Keratinocyte (primary cell): ENCODE results near the gene PDE8A. TPM values are rescaled to one million over a fixed set of nuclear protein-coding genes. Genes with fewer than 3 reads are reported as not detected.

Experiments used
- DNase-seq: peaks from one replicate; pipeline ENCODE4 v3.0.0-alpha.2; 2011; ENCODE audit warnings: low read depth, missing footprints, low spot score
- FAIRE-seq: peaks from 2 replicates; lab custom pipeline; 2011; peaks lifted over from hg19 to GRCh38; lab: Jason Lieb, UNC
- H2AFZ ChIP-seq: 2 replicates; pipeline ENCODE4 v1.6.0; 2012; ENCODE audit warnings: low read length, control low read depth, inconsistent platforms; ENCODE audit not compliant: control insufficient read depth
- H3K27ac ChIP-seq: 2 replicates; pipeline ENCODE4 v1.5.1; 2011; ENCODE audit warnings: low read length; ENCODE audit not compliant: control insufficient read depth, insufficient read depth
- H3K27me3 ChIP-seq: 3 replicates; pipeline ENCODE4 v1.6.0; 2011; ENCODE audit warnings: low read length; ENCODE audit not compliant: control insufficient read depth, insufficient read depth; ENCODE audit errors: extremely low read depth
- H3K36me3 ChIP-seq, 2 experiments: 2 replicates in 1 of 2; 3 replicates in 1 of 2; pipeline ENCODE4 v1.5.1; 2011; ENCODE audit warnings: low read length in 2 of 2, mild to moderate bottlenecking in 1 of 2; ENCODE audit not compliant: control insufficient read depth in 2 of 2, insufficient read depth in 2 of 2; ENCODE audit errors: extremely low read depth in 1 of 2
- H3K4me1 ChIP-seq: 3 replicates; pipeline ENCODE4 v1.5.1; 2011; ENCODE audit warnings: low read length; ENCODE audit not compliant: control insufficient read depth, insufficient read depth; ENCODE audit errors: extremely low read depth
- H3K4me2 ChIP-seq: 3 replicates; pipeline ENCODE4 v1.6.0; 2011; ENCODE audit warnings: low read depth, low read length; ENCODE audit not compliant: control insufficient read depth, insufficient read depth; ENCODE audit errors: extremely low read depth
- H3K4me3 ChIP-seq, 3 experiments: fragments of 200-600 bp in 1 of 3; sonication (generic) in 1 of 3; 2 replicates in 2 of 3; 3 replicates in 1 of 3; pipeline ENCODE4 v1.5.1; 2011 to 2016; ENCODE audit warnings: low read length in 3 of 3, mild to moderate bottlenecking in 3 of 3, control low read depth in 2 of 3, inconsistent platforms in 1 of 3, low read depth in 1 of 3, mixed read lengths in 1 of 3, mixed run types in 1 of 3, moderate library complexity in 1 of 3; ENCODE audit not compliant: control insufficient read depth in 2 of 3, insufficient read depth in 2 of 3; ENCODE audit errors: extremely low read depth in 1 of 3
- H3K79me2 ChIP-seq: 2 replicates; pipeline ENCODE4 v1.6.0; 2012; ENCODE audit warnings: low read length; ENCODE audit not compliant: control insufficient read depth, insufficient read depth
- H3K9ac ChIP-seq: 3 replicates; pipeline ENCODE4 v1.6.0; 2011; ENCODE audit warnings: low read length; ENCODE audit not compliant: control insufficient read depth, insufficient read depth; ENCODE audit errors: extremely low read depth
- H3K9me1 ChIP-seq: 3 replicates; pipeline ENCODE4 v1.6.0; 2011; ENCODE audit warnings: low read length; ENCODE audit not compliant: control insufficient read depth, insufficient read depth; ENCODE audit errors: extremely low read depth
- H3K9me3 ChIP-seq: 2 replicates; pipeline ENCODE4 v1.5.1; 2012; ENCODE audit warnings: low read depth, low read length; ENCODE audit not compliant: control insufficient read depth
- H4K20me1 ChIP-seq: 3 replicates; pipeline ENCODE4 v1.6.0; 2011; ENCODE audit warnings: low read length; ENCODE audit not compliant: control insufficient read depth, insufficient read depth; ENCODE audit errors: extremely low read depth
- EZH2 ChIP-seq: IDR thresholded peaks from one replicate; pipeline ENCODE4 v1.6.1; 2012; ENCODE audit warnings: inconsistent platforms, mild to moderate bottlenecking, low read length, moderate library complexity
- dilution Hi-C: fragments of 300-500 bp; cut with MboI; formaldehyde crosslinking; loops from one replicate; pipeline ENCODE4 v1.7.0; 2020; ENCODE audit warnings: low sequenced_read_pairs; ENCODE audit not compliant: extremely low pct_ligation_motif_present
- polyA plus RNA-seq, 5 experiments: library from polyadenylated mRNA; depleted of rRNA in 3 of 5; stranded (reverse) in 3 of 5; stranded (forward) in 1 of 5; unstranded in 1 of 5; fragments of >200 nt; gene quantifications; 1 replicate in 1 of 5; 2 replicates in 3 of 5; 3 replicates in 1 of 5; pipeline versions ENCODE4 v1.2.1 to v1.2.3, GENCODE V29; 2011 to 2012; ENCODE audit warnings: missing spikeins in 2 of 5, low read depth in 1 of 5, low replicate concordance in 1 of 5
- TF ChIP-seq, protein P1 (sequence below), 3 experiments: IDR thresholded peaks in 1 of 3; conservative IDR thresholded peaks in 1 of 3; optimal IDR thresholded peaks in 1 of 3; 2 replicates in 2 of 3; 3 replicates in 1 of 3; pipeline versions ENCODE3 to v1.5.1; 2011; ENCODE audit warnings: low read length in 3 of 3, mild to moderate bottlenecking in 3 of 3, moderate library complexity in 2 of 3, control low read depth in 1 of 3, inconsistent platforms in 1 of 3; ENCODE audit not compliant: insufficient read depth in 2 of 3; ENCODE audit errors: extremely low read depth in 1 of 3

Gene PDE8A
- polyA plus RNA-seq, 1 donor (not counting 4 experiments of a cell fraction or from before 2014, with no cell fraction given): 24.1 TPM

DNA sequence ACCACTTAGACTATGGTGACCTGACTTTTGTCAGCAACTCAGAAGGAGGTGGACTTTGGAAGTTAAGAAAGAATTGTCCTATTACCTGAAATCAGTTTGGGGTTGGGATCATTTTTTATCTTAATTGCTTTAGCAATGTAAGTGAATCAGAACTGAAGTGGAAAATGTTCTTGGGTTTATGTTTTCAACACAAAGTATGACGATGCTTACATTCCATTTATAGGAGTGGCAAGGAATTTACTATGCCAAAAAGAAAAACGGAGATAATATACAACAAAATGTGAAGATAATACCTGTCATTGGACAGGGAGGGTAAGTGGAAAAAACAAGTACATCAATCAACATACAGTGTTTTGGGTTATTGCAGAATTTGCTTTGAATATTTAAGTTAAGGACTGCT lies 116.1 kb downstream of the PDE8A start:
- peaks cover 2 to 4% of the 10 kb centered on the region in 2 experiments for H3K36me3 ChIP-seq
- no peaks in the 10 kb centered on the region for H3K27me3 ChIP-seq
- H3K4me3 ChIP-seq: no peak overlapping the region
- no peak overlapping the region for H3K9ac ChIP-seq
- no peak overlapping the region for H2AFZ ChIP-seq
- H3K4me2 ChIP-seq: no peak overlapping the region
- no peak for FAIRE-seq
- TF ChIP-seq EZH2: no peak
- TF ChIP-seq, protein P1, sequence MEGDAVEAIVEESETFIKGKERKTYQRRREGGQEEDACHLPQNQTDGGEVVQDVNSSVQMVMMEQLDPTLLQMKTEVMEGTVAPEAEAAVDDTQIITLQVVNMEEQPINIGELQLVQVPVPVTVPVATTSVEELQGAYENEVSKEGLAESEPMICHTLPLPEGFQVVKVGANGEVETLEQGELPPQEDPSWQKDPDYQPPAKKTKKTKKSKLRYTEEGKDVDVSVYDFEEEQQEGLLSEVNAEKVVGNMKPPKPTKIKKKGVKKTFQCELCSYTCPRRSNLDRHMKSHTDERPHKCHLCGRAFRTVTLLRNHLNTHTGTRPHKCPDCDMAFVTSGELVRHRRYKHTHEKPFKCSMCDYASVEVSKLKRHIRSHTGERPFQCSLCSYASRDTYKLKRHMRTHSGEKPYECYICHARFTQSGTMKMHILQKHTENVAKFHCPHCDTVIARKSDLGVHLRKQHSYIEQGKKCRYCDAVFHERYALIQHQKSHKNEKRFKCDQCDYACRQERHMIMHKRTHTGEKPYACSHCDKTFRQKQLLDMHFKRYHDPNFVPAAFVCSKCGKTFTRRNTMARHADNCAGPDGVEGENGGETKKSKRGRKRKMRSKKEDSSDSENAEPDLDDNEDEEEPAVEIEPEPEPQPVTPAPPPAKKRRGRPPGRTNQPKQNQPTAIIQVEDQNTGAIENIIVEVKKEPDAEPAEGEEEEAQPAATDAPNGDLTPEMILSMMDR (optimal IDR thresholded peaks at IDR 0.05 in 1 of 3, IDR thresholded peaks at IDR 0.05 in 1 of 3, conservative IDR thresholded peaks at IDR 0.05 in 1 of 3; ENCODE audit: extremely low read depth in 1 of 3, insufficient read depth in 2 of 3, low read length in 3 of 3): no peak
- dilution Hi-C loops: no loop called here
- H3K9me3 ChIP-seq: no peaks in the 10 kb centered on the region
- no peaks in the 10 kb centered on the region for H3K4me1 ChIP-seq
- H3K9me1 ChIP-seq: no peaks in the 10 kb centered on the region
- no peak overlapping the region for H3K27ac ChIP-seq
- H4K20me1 ChIP-seq: no peaks in the 10 kb centered on the region
- DNase-seq: no peak
- no peaks in the 10 kb centered on the region for H3K79me2 ChIP-seq

DNA sequence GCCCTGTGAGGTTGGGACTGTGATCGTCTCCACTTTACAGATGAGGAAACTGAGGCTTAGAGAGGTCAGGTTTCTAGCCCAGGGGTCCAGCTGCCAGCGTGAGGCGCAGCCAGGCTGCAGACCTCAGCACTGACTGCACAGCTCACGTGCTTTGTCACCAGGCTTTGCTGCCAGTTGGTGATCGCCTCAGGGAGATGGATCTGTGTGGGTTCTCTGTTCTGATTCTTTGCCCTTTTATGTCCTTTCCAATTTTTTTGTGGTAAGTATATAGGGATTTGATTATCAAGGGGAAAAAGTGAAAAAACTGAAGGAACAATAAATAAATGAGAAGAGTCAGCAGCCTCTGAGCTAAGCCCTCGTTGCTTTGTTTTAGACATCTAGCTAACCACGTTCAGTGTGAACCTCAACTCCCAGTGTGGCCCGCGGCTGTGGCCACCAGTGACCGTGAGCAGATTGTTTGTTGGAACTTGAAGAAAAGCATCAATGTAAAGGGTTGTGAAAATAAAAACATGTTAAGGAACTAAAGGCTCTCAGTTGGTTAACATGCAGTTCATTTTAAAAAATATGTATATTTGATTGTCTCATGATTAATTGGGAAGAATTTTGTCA lies 117.6 kb downstream of the PDE8A start:
- H4K20me1 ChIP-seq: no peaks in the 10 kb centered on the region
- no peak for TF ChIP-seq EZH2
- TF ChIP-seq, protein P1 (optimal IDR thresholded peaks at IDR 0.05 in 1 of 3, IDR thresholded peaks at IDR 0.05 in 1 of 3, conservative IDR thresholded peaks at IDR 0.05 in 1 of 3; ENCODE audit: extremely low read depth in 1 of 3, insufficient read depth in 2 of 3, low read length in 3 of 3): no peak

More for the DNA sequence above, 117.6 kb downstream of the PDE8A start:
- no peaks in the 10 kb centered on the region for H3K27me3 ChIP-seq
- no peak for DNase-seq
- H3K9ac ChIP-seq: no peak overlapping the region
- no peak overlapping the region for H2AFZ ChIP-seq
- peaks cover 2 to 4% of the 10 kb centered on the region in 2 experiments for H3K36me3 ChIP-seq
- no peaks in the 10 kb centered on the region for H3K4me1 ChIP-seq
- no peak overlapping the region for H3K4me3 ChIP-seq
- no peaks in the 10 kb centered on the region for H3K9me3 ChIP-seq
- no peaks in the 10 kb centered on the region for H3K79me2 ChIP-seq
- H3K4me2 ChIP-seq: no peak overlapping the region
- no peak overlapping the region for H3K27ac ChIP-seq
- dilution Hi-C loops: no loop called here
- H3K9me1 ChIP-seq: no peaks in the 10 kb centered on the region
- FAIRE-seq: no peak
